Loucy (cell line): ENCODE measurements around the gene GASK1A.

Experiments
- H2AFZ ChIP-seq: fragments of 200-600 bp; sonication (generic); 2 replicates; pipeline ENCODE4 v1.6.0; 2016; ENCODE audit warnings: antibody characterized with exemption, mild to moderate bottlenecking, low read length, moderate library complexity
- H3F3A ChIP-seq: fragments of 200-600 bp; 2 replicates; pipeline ENCODE4 v1.6.0; 2016; ENCODE audit warnings: antibody characterized with exemption, low read depth, mild to moderate bottlenecking
- H3K27me3 ChIP-seq: fragments of 200-600 bp; sonication (generic); 2 replicates; pipeline ENCODE4 v1.6.1; 2014; ENCODE audit warnings: low read length, mild to moderate bottlenecking; ENCODE audit not compliant: insufficient read depth, poor library complexity, severe bottlenecking
- H3K36me3 ChIP-seq: fragments of 200-600 bp; sonication (generic); 2 replicates; pipeline ENCODE4 v1.6.1; 2016; ENCODE audit warnings: low read length; ENCODE audit not compliant: insufficient read depth
- H3K4me1 ChIP-seq: fragments of 200-600 bp; sonication (generic); 2 replicates; pipeline ENCODE4 v1.5.1; 2014; ENCODE audit warnings: low read length, mild to moderate bottlenecking; ENCODE audit not compliant: insufficient read depth, poor library complexity, severe bottlenecking
- H3K4me2 ChIP-seq: fragments of 200-600 bp; sonication (generic); 2 replicates; pipeline ENCODE4 v1.6.0; 2014; ENCODE audit warnings: antibody characterized with exemption, low read length, low read depth, mild to moderate bottlenecking; ENCODE audit not compliant: poor library complexity, severe bottlenecking
- H3K4me3 ChIP-seq: fragments of 200-600 bp; sonication (generic); 2 replicates; pipeline ENCODE4 v1.5.1; 2014; ENCODE audit warnings: low read length, mild to moderate bottlenecking, mixed read lengths; ENCODE audit not compliant: poor library complexity, severe bottlenecking
- H3K79me2 ChIP-seq: fragments of 200-600 bp; sonication (generic); 2 replicates; pipeline ENCODE4 v1.6.1; 2014; ENCODE audit warnings: low read length; ENCODE audit not compliant: insufficient read depth
- H3K9ac ChIP-seq: fragments of 200-600 bp; sonication (generic); 2 replicates; pipeline ENCODE4 v1.6.0; 2014; ENCODE audit warnings: mild to moderate bottlenecking, low read depth, low read length, moderate library complexity; ENCODE audit not compliant: poor library complexity, severe bottlenecking
- H3K9me2 ChIP-seq: fragments of 200-600 bp; sonication (generic); replicated peaks from 2 replicates; pipeline ENCODE4 v1.6.1; 2016; ENCODE audit warnings: low read depth, low read length, mixed read lengths
- H3K9me3 ChIP-seq: fragments of 200-600 bp; sonication (generic); 2 replicates; pipeline ENCODE4 v1.6.1; 2014; ENCODE audit warnings: mild to moderate bottlenecking, antibody characterized with exemption, low read length, low read depth; ENCODE audit not compliant: insufficient read depth
- H4K20me1 ChIP-seq: fragments of 200-600 bp; sonication (generic); 2 replicates; pipeline ENCODE4 v1.6.0; 2014; ENCODE audit warnings: antibody characterized with exemption, low read length, mild to moderate bottlenecking; ENCODE audit not compliant: insufficient read depth, poor library complexity, severe bottlenecking
- CTCF ChIP-seq: fragments of 200-600 bp; sonication (generic); conservative IDR thresholded peaks from 2 replicates; pipeline ENCODE4 v1.5.1; 2014; ENCODE audit warnings: mild to moderate bottlenecking, antibody characterized with exemption, low read length
- EZH2phosphoT487 ChIP-seq: fragments of 200-600 bp; IDR thresholded peaks from 2 replicates; pipeline ENCODE4 v1.6.1; 2018; ENCODE audit warnings: antibody characterized with exemption, mild to moderate bottlenecking, moderate library complexity, borderline replicate concordance

GASK1A gene

GRCh38 chr3:43105596-43106292 lies 126.6 kb downstream of the GASK1A start, which contains the start of gene POMGNT2:
Gene POMGNT2, minus strand, starts transcription at chr3:43106079. Its CDS starts 24,648 bp downstream, at chr3:43081431.
- Histone ChIP-seq H3K36me3 (no peaks in the 10 kb centered on the region), H4K20me1 (no peaks in the 10 kb centered on the region), H3K9ac (peak within 1 kb of the TSS; percentile 74), H3F3A (no peaks in the 10 kb centered on the region), H2AFZ (peak within 1 kb of the TSS; percentile 97), H3K4me1 (peaks cover 30% of the 10 kb centered on the region), H3K4me2 (peak within 1 kb of the TSS; percentile 72), H3K4me3 (peak within 1 kb of the TSS; percentile 92), H3K9me3 (no peaks in the 10 kb centered on the region), H3K27me3 (no peaks in the 10 kb centered on the region), H3K9me2 (no peaks in the 10 kb centered on the region), H3K79me2 (0 out of 2 replicates have a peak, but pooled peaks cover 3% of the 10 kb centered on the region)
- TF ChIP-seq EZH2phosphoT487 = no peak
- TF ChIP-seq CTCF = no peak

- Histone ChIP-seq H3K36me3 (no peaks in the 10 kb centered on the region), H3K4me1 (peaks cover 30% of the 10 kb centered on the region), H3K4me3 (peak overlapping the region; percentile 92), H4K20me1 (no peaks in the 10 kb centered on the region), H3K9ac (no peak overlapping the region), H3K9me2 (no peaks in the 10 kb centered on the region), H3K79me2 (0 out of 2 replicates have a peak, but pooled peaks cover 3% of the 10 kb centered on the region), H3K4me2 (peak overlapping the region; percentile 72), H3K27me3 (no peaks in the 10 kb centered on the region), H3K9me3 (no peaks in the 10 kb centered on the region), H3F3A (no peaks in the 10 kb centered on the region), H2AFZ (peak overlapping the region; percentile 93)
- no peak for TF ChIP-seq CTCF
- TF ChIP-seq EZH2phosphoT487 = no peak
Observed at GRCh38 chr3:43106293-43106628, 127.2 kb downstream of the GASK1A start.
